AG08395 (cell line): Measurements from ENCODE around the gene GABRG3.

Source experiments
- DNase-seq: peaks from one replicate; pipeline ENCODE4 v3.0.0; 2012; ENCODE audit warnings: mixed read lengths, low spot score

The GABRG3 gene

GRCh38 chr15:27418726-27419125, 447.7 kb downstream of the GABRG3 start:
- no peak for DNase-seq

GRCh38 chr15:27422997-27423396, 452.0 kb downstream of the GABRG3 start:
- DNase-seq = no peak

- DNase-seq = no peak
Measured at GRCh38 chr15:27426805-27427204, 455.8 kb downstream of the GABRG3 start.

- DNase-seq = no peak
Measured at GRCh38 chr15:27427276-27427675, 456.3 kb downstream of the GABRG3 start.

GRCh38 chr15:27428151-27428550, 457.2 kb downstream of the GABRG3 start:
- no peak for DNase-seq

GRCh38 chr15:27429577-27429976, 458.6 kb downstream of the GABRG3 start:
- DNase-seq = no peak

GRCh38 chr15:27433604-27434003, 462.6 kb downstream of the GABRG3 start:
- DNase-seq = no peak

GRCh38 chr15:27438403-27439375, 467.7 kb downstream of the GABRG3 start:
- no peak for DNase-seq

- no peak for DNase-seq
Measured at GRCh38 chr15:27441120-27441519, 470.1 kb downstream of the GABRG3 start.

- no peak for DNase-seq
Measured at GRCh38 chr15:27448234-27448633, 477.3 kb downstream of the GABRG3 start.

- DNase-seq = peak; percentile 28
Measured at GRCh38 chr15:27448986-27449385, 478.0 kb downstream of the GABRG3 start.

- DNase-seq = no peak
Measured at GRCh38 chr15:27449941-27450340, 479.0 kb downstream of the GABRG3 start.

- peak; percentile 73 for DNase-seq
Measured at GRCh38 chr15:27454281-27455075, 483.5 kb downstream of the GABRG3 start.

GRCh38 chr15:27456807-27457206, 485.8 kb downstream of the GABRG3 start:
- no peak for DNase-seq

GRCh38 chr15:27457766-27458165, 486.8 kb downstream of the GABRG3 start:
- DNase-seq = no peak

GRCh38 chr15:27458345-27459084, 487.5 kb downstream of the GABRG3 start:
- DNase-seq = no peak

- no peak for DNase-seq
Measured at GRCh38 chr15:27459836-27460235, 488.9 kb downstream of the GABRG3 start.

GRCh38 chr15:27461181-27461580, 490.2 kb downstream of the GABRG3 start:
- DNase-seq = no peak

- no peak for DNase-seq
Measured at GRCh38 chr15:27463525-27464088, 492.6 kb downstream of the GABRG3 start.

GRCh38 chr15:27464941-27465612, 494.1 kb downstream of the GABRG3 start:
- no peak for DNase-seq

- no peak for DNase-seq
Measured at GRCh38 chr15:27466758-27467157, 495.8 kb downstream of the GABRG3 start.
